ENCODE measurements around the gene ANO1.

- TF ChIP-seq, protein P1, sequence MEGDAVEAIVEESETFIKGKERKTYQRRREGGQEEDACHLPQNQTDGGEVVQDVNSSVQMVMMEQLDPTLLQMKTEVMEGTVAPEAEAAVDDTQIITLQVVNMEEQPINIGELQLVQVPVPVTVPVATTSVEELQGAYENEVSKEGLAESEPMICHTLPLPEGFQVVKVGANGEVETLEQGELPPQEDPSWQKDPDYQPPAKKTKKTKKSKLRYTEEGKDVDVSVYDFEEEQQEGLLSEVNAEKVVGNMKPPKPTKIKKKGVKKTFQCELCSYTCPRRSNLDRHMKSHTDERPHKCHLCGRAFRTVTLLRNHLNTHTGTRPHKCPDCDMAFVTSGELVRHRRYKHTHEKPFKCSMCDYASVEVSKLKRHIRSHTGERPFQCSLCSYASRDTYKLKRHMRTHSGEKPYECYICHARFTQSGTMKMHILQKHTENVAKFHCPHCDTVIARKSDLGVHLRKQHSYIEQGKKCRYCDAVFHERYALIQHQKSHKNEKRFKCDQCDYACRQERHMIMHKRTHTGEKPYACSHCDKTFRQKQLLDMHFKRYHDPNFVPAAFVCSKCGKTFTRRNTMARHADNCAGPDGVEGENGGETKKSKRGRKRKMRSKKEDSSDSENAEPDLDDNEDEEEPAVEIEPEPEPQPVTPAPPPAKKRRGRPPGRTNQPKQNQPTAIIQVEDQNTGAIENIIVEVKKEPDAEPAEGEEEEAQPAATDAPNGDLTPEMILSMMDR (optimal IDR thresholded peaks at IDR 0.05 in 1 of 3, IDR thresholded peaks at IDR 0.05 in 1 of 3, conservative IDR thresholded peaks at IDR 0.05 in 1 of 3; ENCODE audit: extremely low read depth in 1 of 3, insufficient read depth in 2 of 3, low read length in 3 of 3) = no peak
- no peak for TF ChIP-seq EZH2 (IDR thresholded peaks at IDR 0.05; ENCODE audit: low read length)
Measured at GRCh38 chr11:70158757-70159389, 80.8 kb downstream of the ANO1 start.

All from keratinocyte (primary cell).